Measurements from ENCODE around the gene NAIF1.

DNA sequence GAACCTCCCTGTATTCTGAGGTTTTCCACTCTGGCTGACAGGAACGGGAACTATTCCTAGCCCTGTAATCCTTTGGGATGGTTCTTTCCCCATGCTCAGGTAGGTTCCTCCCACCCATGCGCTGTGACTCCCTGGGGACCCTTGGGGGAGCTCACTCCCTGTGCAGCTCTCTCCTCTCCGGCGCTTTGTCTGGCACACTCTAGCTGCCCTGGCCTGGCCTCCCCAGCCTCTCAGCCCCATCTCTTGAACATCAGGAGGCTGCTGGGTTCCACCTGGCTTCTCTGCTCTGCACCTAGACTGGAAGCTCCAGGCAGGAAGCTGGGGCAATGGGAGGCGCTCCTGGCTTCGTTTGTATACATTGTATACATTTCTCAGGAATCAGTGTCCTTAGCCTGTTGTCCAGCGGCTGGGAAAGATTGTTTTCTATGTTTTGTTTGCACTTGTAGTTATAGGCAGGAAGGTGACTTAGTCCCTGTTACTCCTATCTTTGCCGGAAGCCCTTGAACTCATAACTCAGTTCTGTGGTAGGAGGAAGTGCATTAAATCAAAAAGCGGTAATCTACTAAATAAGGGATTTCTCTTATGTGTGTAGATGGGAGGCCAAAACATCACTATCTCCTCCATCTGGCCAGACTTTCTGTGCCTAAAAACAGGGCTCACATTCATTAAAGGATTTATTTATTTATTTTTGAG, 21.3 kb upstream of the NAIF1 start:
- TF ChIP-seq POLR2AphosphoS5 (IDR thresholded peaks at IDR 0.05; ENCODE audit: borderline replicate concordance, low read depth, low read length) (no peak), EZH2 (IDR thresholded peaks at IDR 0.05) (no peak)
